Smooth muscle cell (in vitro differentiated cells): Measurements from ENCODE around the gene OGDH. TPM values are rescaled to one million over a fixed set of nuclear protein-coding genes. Genes with fewer than 3 reads are reported as not detected.

Experiments
- DNase-seq: peaks from one replicate; lab custom pipeline; 2025; ENCODE audit not compliant: unreplicated experiment; lab: John Stamatoyannopoulos, UW
- H2AFZ ChIP-seq: fragments of 200-600 bp; sonication (generic); 2 replicates; pipeline ENCODE4 v1.6.0; 2016; ENCODE audit warnings: antibody characterized with exemption, low read depth, mild to moderate bottlenecking
- H3F3A ChIP-seq: fragments of 200-600 bp; sonication (generic); 2 replicates; pipeline ENCODE4 v1.6.0; 2017; ENCODE audit warnings: antibody characterized with exemption, low read depth
- H3K27ac ChIP-seq: fragments of 200-600 bp; sonication (generic); 2 replicates; pipeline ENCODE4 v1.5.1; 2016; ENCODE audit warnings: low read depth, mild to moderate bottlenecking
- H3K27me3 ChIP-seq: fragments of 200-600 bp; sonication (generic); 2 replicates; pipeline ENCODE4 v1.6.1; 2016; ENCODE audit warnings: low read depth, mild to moderate bottlenecking
- H3K36me3 ChIP-seq: fragments of 200-600 bp; sonication (generic); 2 replicates; pipeline ENCODE4 v1.5.1; 2016; ENCODE audit warnings: low read depth
- H3K4me1 ChIP-seq: fragments of 200-600 bp; sonication (generic); 2 replicates; pipeline ENCODE4 v1.5.1; 2016; ENCODE audit warnings: low read depth
- H3K4me2 ChIP-seq: fragments of 200-600 bp; sonication (generic); 2 replicates; pipeline ENCODE4 v1.6.0; 2016; ENCODE audit warnings: mild to moderate bottlenecking
- H3K4me3 ChIP-seq: fragments of 200-600 bp; sonication (generic); 2 replicates; pipeline ENCODE4 v1.5.1; 2016; ENCODE audit warnings: mild to moderate bottlenecking
- H3K79me2 ChIP-seq: fragments of 200-600 bp; sonication (generic); 2 replicates; pipeline ENCODE4 v1.6.0; 2016; ENCODE audit warnings: low read depth, mild to moderate bottlenecking
- H3K9ac ChIP-seq: fragments of 200-600 bp; sonication (generic); 2 replicates; pipeline ENCODE4 v1.6.0; 2016; ENCODE audit warnings: low read depth
- H3K9me3 ChIP-seq: fragments of 200-600 bp; sonication (generic); replicated peaks from 2 replicates; pipeline ENCODE4 v1.5.1; 2016; ENCODE audit warnings: low read depth
- H4K20me1 ChIP-seq: fragments of 200-600 bp; sonication (generic); 2 replicates; pipeline ENCODE4 v1.6.0; 2016; ENCODE audit warnings: low read depth
- CTCF ChIP-seq: fragments of 200-600 bp; sonication (generic); IDR thresholded peaks from 2 replicates; pipeline ENCODE4 v1.5.1; 2017; ENCODE audit warnings: borderline replicate concordance, mild to moderate bottlenecking, antibody characterized with exemption; ENCODE audit not compliant: insufficient read depth, poor library complexity, severe bottlenecking
- WGBS: methylation state at CpG from one replicate; pipeline ENCODE4 v1.1.7; 2016; ENCODE audit warnings: low lambda C conversion rate; 5-methylcytosine and 5-hydroxymethylcytosine counted together
- polyA plus RNA-seq: library from polyadenylated mRNA; unstranded; fragments of >200 nt; fragmentation: Nextera tagmentation; extraction: Ambion mirVana; gene quantifications from 2 replicates; pipeline ENCODE4 v1.2.1, GENCODE V29; 2016
- total RNA-seq: library from RNA; depleted of rRNA; stranded (reverse); fragments of >200 nt; gene quantifications from 2 replicates; pipeline ENCODE4 v1.2.3, GENCODE V29; 2014

The OGDH gene
- total and polyA plus RNA-seq, 2 experiments from 2014 or later = 32.6 to 34.2 TPM

GRCh38 chr7:44748045-44748947 is 141.9 kb downstream of the OGDH start, which contains the start of gene ZMIZ2:
ZMIZ2 (plus strand) TSS chr7:44748847; CDS start chr7:44756250, 7,403 bp downstream.
- Histone ChIP-seq H3F3A (no peaks in the 10 kb centered on the region), H3K27me3 (no peaks in the 10 kb centered on the region), H3K4me2 (peak within 1 kb of the TSS; percentile 98), H3K4me3 (peak within 1 kb of the TSS; percentile 99), H3K36me3 (no peaks in the 10 kb centered on the region), H3K79me2 (peaks cover 31% of the 10 kb centered on the region), H4K20me1 (peaks cover 41% of the 10 kb centered on the region), H3K9ac (peak within 1 kb of the TSS; percentile 89), H3K27ac (peak within 1 kb of the TSS; percentile 85), H3K4me1 (peaks cover 13% of the 10 kb centered on the region), H3K9me3 (no peaks in the 10 kb centered on the region), H2AFZ (peak within 1 kb of the TSS; percentile 88)
- peak; percentile 91 for DNase-seq
- TF ChIP-seq CTCF = no peak
- WGBS = 5% methylated on average over 40 of the region's 92 CpGs

- Histone ChIP-seq H4K20me1 (peaks cover 45% of the 10 kb centered on the region), H2AFZ (no peak overlapping the region), H3K9ac (peak overlapping the region; percentile 68), H3K4me2 (peak overlapping the region; percentile 98), H3K27ac (no peak overlapping the region), H3K9me3 (no peaks in the 10 kb centered on the region), H3K4me1 (peaks cover 13% of the 10 kb centered on the region), H3K27me3 (no peaks in the 10 kb centered on the region), H3K79me2 (peaks cover 40% of the 10 kb centered on the region), H3F3A (no peaks in the 10 kb centered on the region), H3K4me3 (peak overlapping the region; percentile 99), H3K36me3 (no peaks in the 10 kb centered on the region)
- 5% methylated on average over 40 of the region's 60 CpGs for WGBS
- no peak for TF ChIP-seq CTCF
- DNase-seq = no peak
Measured at GRCh38 chr7:44748948-44749731, 142.7 kb downstream of the OGDH start.

- no peak for DNase-seq
- Histone ChIP-seq H3K4me1 (peaks cover 13% of the 10 kb centered on the region), H3K4me3 (peak overlapping the region; percentile 99), H3K79me2 (peaks cover 47% of the 10 kb centered on the region), H3K27me3 (no peaks in the 10 kb centered on the region), H3K9me3 (no peaks in the 10 kb centered on the region), H2AFZ (no peak overlapping the region), H3K4me2 (peak overlapping the region; percentile 98), H4K20me1 (peaks cover 50% of the 10 kb centered on the region), H3K9ac (no peak overlapping the region), H3F3A (no peaks in the 10 kb centered on the region), H3K27ac (no peak overlapping the region), H3K36me3 (no peaks in the 10 kb centered on the region)
- TF ChIP-seq CTCF = no peak
- 86% methylated on average over 2 of the region's 2 CpGs for WGBS
Measured at GRCh38 chr7:44749992-44750391, 143.6 kb downstream of the OGDH start.
